NCI-H2107 (cell line): Measurements from ENCODE around the gene ACAN.

ENCODE experiments used
- DNase-seq: peaks from one replicate; lab custom pipeline; 2025; lab: John Stamatoyannopoulos, UW

Gene ACAN

GRCh38 chr15:88878720-88879184 lies 75.5 kb downstream of the ACAN start:
- DNase-seq, result peak; percentile 27

GRCh38 chr15:88880944-88881740 lies 77.9 kb downstream of the ACAN start:
- no peak for DNase-seq

GRCh38 chr15:88881775-88882174 lies 78.5 kb downstream of the ACAN start:
- no peak for DNase-seq

GRCh38 chr15:88882785-88883184 lies 79.5 kb downstream of the ACAN start:
- DNase-seq, result no peak

GRCh38 chr15:88887068-88887580 lies 83.9 kb downstream of the ACAN start:
- DNase-seq, result no peak

GRCh38 chr15:88888719-88889118 lies 85.5 kb downstream of the ACAN start:
- DNase-seq, result no peak

GRCh38 chr15:88890495-88890894 lies 87.3 kb downstream of the ACAN start:
- DNase-seq, result no peak

GRCh38 chr15:88891540-88892254 lies 88.5 kb downstream of the ACAN start:
- DNase-seq, result no peak

GRCh38 chr15:88894348-88894818 lies 91.1 kb downstream of the ACAN start:
- no peak for DNase-seq

- DNase-seq, result no peak
Measured at GRCh38 chr15:88894819-88895767, 91.9 kb downstream of the ACAN start, which contains the start of gene HAPLN3. Gene HAPLN3 (minus strand): TSS chr15:88895544. CDS start chr15:88887298, 8,246 bp downstream.

- no peak for DNase-seq
Measured at GRCh38 chr15:88896333-88897033, 93.2 kb downstream of the ACAN start.

- no peak for DNase-seq
Measured at GRCh38 chr15:88897142-88897455, 93.9 kb downstream of the ACAN start.

GRCh38 chr15:88897456-88898194 lies 94.4 kb downstream of the ACAN start:
- no peak for DNase-seq

GRCh38 chr15:88898736-88899135 lies 95.5 kb downstream of the ACAN start:
- no peak for DNase-seq

GRCh38 chr15:88899251-88899650 lies 96.0 kb downstream of the ACAN start:
- DNase-seq, result no peak

GRCh38 chr15:88900309-88900981 lies 97.2 kb downstream of the ACAN start:
- no peak for DNase-seq

GRCh38 chr15:88900982-88901418 lies 97.8 kb downstream of the ACAN start:
- DNase-seq, result no peak

GRCh38 chr15:88901508-88902220 lies 98.4 kb downstream of the ACAN start:
- DNase-seq, result no peak

- no peak for DNase-seq
Measured at GRCh38 chr15:88902221-88902835, 99.1 kb downstream of the ACAN start.
